ENCODE results near the gene HDAC4. TPM values are rescaled to one million over a fixed set of nuclear protein-coding genes. Genes with fewer than 3 reads are reported as not detected.

Gene HDAC4
- polyA plus RNA-seq, 2 of the 4 experiments (the other 2 are of a cell fraction) = 8.6 to 10.4 TPM

DNA sequence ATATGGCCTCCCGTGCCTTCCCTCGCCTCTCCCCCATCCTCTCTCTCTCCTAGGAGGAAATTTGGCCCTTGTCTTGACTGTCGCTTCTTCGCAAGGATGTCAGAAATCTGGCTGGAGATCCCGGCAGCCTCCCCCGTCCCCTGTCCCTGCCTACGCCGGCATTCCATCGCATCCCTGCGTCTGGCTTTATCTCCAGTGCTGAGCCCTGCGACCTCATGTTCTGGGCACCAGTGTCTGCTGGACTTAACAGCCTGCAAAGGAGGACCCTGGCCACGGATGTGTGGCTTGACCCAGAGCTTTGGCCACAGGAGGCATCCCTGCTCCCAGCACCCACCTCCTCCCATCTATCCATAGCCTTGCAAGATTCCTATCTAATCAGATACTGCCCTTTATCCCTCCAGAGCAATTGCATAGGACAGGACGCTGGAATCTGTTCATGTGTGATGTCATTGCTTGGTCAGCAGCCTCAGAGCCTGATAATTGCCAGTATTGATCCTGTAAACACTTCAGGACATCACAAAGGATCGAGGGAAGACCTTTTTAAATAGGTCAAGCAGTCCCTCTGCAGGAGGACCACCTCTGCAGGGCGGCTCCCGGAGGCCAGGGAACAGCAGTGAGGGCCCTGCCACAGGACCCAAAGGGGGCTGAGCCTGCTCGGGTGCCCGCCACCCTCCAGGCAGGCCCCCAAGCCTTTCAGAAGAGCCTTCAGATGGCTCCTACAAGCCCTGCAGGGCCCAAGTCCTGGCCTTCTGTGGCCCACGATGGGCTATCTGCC lies 384.7 kb downstream of the HDAC4 start (continued):
- TF ChIP-seq, protein P1, sequence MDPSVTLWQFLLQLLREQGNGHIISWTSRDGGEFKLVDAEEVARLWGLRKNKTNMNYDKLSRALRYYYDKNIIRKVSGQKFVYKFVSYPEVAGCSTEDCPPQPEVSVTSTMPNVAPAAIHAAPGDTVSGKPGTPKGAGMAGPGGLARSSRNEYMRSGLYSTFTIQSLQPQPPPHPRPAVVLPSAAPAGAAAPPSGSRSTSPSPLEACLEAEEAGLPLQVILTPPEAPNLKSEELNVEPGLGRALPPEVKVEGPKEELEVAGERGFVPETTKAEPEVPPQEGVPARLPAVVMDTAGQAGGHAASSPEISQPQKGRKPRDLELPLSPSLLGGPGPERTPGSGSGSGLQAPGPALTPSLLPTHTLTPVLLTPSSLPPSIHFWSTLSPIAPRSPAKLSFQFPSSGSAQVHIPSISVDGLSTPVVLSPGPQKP (IDR thresholded peaks at IDR 0.05; ENCODE audit: low read depth, low read length) = no peak

GRCh38 chr2:239015218-239015900 lies 385.5 kb downstream of the HDAC4 start:
- ChIA-PET CTCF (no interaction called here), POLR2A (no interaction called here)
- DNase-seq (ENCODE audit: low read depth in 1 of 2, low spot score in 1 of 2) (no peak), ATAC-seq (no peak; a peak in 1 of 6 replicates), FAIRE-seq (no peak)
- Histone ChIP-seq H3K4me1 (no peaks in the 10 kb centered on the region), H3K4me2 (no peak overlapping the region), H3K27ac (no peak overlapping the region), H3K4me3 (no peak overlapping the region), H3K9me3 (no peaks in the 10 kb centered on the region)
- 62% methylated on average over 21 of the region's 25 CpGs for WGBS (ENCODE audit: missing lambda C conversion rate)
- no peak for TF ChIP-seq POLR2A (IDR thresholded peaks at IDR 0.05; ENCODE audit: low read length)
- no peak for TF ChIP-seq ZSCAN20 (CRISPR knock-in tag; IDR thresholded peaks at IDR 0.05)
- no peak for TF ChIP-seq BHLHE40 (IDR thresholded peaks at IDR 0.05; ENCODE audit: low read depth, low read length)
- no peak for TF ChIP-seq EHMT2 (IDR thresholded peaks at IDR 0.05; ENCODE audit: low read depth)
- TF ChIP-seq, protein P2, sequence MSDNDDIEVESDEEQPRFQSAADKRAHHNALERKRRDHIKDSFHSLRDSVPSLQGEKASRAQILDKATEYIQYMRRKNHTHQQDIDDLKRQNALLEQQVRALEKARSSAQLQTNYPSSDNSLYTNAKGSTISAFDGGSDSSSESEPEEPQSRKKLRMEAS (IDR thresholded peaks at IDR 0.05) = no peak
- no peak for TF ChIP-seq RAD21 (conservative IDR thresholded peaks at IDR 0.05 in 1 of 2, IDR thresholded peaks at IDR 0.05 in 1 of 2)
- TF ChIP-seq HOXA7 (CRISPR knock-in tag; IDR thresholded peaks at IDR 0.05) = no peak
- no peak for TF ChIP-seq ZC3H11A (IDR thresholded peaks at IDR 0.05)
- TF ChIP-seq MYC (IDR thresholded peaks at IDR 0.05; ENCODE audit: borderline replicate concordance, low read length) = no peak
- TF ChIP-seq KDM5A (IDR thresholded peaks at IDR 0.05) = no peak
- TF ChIP-seq, protein P3, sequence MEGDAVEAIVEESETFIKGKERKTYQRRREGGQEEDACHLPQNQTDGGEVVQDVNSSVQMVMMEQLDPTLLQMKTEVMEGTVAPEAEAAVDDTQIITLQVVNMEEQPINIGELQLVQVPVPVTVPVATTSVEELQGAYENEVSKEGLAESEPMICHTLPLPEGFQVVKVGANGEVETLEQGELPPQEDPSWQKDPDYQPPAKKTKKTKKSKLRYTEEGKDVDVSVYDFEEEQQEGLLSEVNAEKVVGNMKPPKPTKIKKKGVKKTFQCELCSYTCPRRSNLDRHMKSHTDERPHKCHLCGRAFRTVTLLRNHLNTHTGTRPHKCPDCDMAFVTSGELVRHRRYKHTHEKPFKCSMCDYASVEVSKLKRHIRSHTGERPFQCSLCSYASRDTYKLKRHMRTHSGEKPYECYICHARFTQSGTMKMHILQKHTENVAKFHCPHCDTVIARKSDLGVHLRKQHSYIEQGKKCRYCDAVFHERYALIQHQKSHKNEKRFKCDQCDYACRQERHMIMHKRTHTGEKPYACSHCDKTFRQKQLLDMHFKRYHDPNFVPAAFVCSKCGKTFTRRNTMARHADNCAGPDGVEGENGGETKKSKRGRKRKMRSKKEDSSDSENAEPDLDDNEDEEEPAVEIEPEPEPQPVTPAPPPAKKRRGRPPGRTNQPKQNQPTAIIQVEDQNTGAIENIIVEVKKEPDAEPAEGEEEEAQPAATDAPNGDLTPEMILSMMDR (IDR thresholded peaks at IDR 0.05) = no peak
- no peak for TF ChIP-seq HOXB13 (CRISPR knock-in tag; IDR thresholded peaks at IDR 0.05; ENCODE audit: low read depth)
- no peak for TF ChIP-seq KDM1A (IDR thresholded peaks at IDR 0.05; ENCODE audit: low read depth)
- no peak for TF ChIP-seq HDAC2 (IDR thresholded peaks at IDR 0.05)
- no peak for TF ChIP-seq NR3C1 (IDR thresholded peaks at IDR 0.05)
- no peak for TF ChIP-seq RARB (CRISPR knock-in tag; IDR thresholded peaks at IDR 0.05)
- TF ChIP-seq REST (IDR thresholded peaks at IDR 0.05) = no peak

Data from A549 (cell line).